ENCODE data around the gene MRAS.

The MRAS gene

DNA sequence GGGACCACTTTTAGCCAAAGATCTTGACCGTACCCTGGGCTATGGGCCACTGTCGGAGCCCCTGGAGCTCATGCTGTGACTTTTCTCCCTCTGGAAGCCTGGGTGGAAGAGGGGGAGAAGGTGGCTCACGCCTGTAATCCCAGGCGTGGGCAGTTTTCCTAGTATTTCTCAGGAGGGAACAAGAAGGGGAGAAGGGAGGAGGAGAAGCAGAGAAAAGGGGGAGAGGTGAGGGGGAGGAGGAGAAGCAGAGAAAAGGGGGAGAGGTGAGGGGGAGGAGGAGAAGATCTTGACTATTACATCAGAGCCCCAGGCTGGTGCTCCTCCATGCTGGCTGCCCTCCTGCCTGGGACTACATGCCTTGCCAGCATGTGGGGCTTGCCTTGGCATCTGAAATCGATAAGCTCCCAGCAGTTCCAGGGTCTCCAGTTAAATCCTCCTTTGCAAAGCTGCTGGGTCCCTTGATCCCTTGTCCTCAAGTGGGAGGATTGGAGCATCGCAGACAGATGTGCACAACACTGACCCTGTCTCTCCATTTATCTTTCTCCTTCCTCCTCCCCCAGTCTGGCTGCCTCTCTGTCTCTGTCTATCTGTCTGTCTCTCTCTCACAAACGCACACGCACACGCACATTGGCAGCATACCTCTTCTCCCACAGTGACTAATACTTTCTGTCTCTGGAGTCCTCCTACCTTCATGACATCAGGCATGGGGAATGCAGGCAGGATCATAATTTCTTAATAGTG lies 41.6 kb downstream of the MRAS start (continued):
- TF ChIP-seq, protein P1, sequence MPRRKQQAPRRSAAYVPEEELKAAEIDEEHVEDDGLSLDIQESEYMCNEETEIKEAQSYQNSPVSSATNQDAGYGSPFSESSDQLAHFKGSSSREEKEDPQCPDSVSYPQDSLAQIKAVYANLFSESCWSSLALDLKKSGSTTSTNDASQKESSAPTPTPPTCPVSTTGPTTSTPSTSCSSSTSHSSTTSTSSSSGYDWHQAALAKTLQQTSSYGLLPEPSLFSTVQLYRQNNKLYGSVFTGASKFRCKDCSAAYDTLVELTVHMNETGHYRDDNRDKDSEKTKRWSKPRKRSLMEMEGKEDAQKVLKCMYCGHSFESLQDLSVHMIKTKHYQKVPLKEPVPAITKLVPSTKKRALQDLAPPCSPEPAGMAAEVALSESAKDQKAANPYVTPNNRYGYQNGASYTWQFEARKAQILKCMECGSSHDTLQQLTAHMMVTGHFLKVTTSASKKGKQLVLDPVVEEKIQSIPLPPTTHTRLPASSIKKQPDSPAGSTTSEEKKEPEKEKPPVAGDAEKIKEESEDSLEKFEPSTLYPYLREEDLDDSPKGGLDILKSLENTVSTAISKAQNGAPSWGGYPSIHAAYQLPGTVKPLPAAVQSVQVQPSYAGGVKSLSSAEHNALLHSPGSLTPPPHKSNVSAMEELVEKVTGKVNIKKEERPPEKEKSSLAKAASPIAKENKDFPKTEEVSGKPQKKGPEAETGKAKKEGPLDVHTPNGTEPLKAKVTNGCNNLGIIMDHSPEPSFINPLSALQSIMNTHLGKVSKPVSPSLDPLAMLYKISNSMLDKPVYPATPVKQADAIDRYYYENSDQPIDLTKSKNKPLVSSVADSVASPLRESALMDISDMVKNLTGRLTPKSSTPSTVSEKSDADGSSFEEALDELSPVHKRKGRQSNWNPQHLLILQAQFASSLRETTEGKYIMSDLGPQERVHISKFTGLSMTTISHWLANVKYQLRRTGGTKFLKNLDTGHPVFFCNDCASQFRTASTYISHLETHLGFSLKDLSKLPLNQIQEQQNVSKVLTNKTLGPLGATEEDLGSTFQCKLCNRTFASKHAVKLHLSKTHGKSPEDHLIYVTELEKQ (tag by site-specific recombination; IDR thresholded peaks at IDR 0.05; ENCODE audit: borderline replicate concordance), result no peak
- TF ChIP-seq ZNF514 (tag by site-specific recombination; IDR thresholded peaks at IDR 0.05) (no peak), ZNF350 (tag by site-specific recombination; IDR thresholded peaks at IDR 0.05) (no peak), ZNF155 (tag by site-specific recombination; IDR thresholded peaks at IDR 0.05) (no peak), GLI4 (tag by site-specific recombination; IDR thresholded peaks at IDR 0.05) (no peak), ZNF610 (tag by site-specific recombination; IDR thresholded peaks at IDR 0.05; ENCODE audit: borderline replicate concordance) (no peak), ZNF600 (tag by site-specific recombination; IDR thresholded peaks at IDR 0.05) (no peak), ZNF843 (tag by site-specific recombination; IDR thresholded peaks at IDR 0.05) (0 out of 2 replicates have a peak, but pooled peaks have one; percentile 14), SP2 (tag by site-specific recombination; IDR thresholded peaks at IDR 0.05) (no peak), ZNF544 (tag by site-specific recombination; IDR thresholded peaks at IDR 0.05) (no peak), ZNF837 (tag by site-specific recombination; IDR thresholded peaks at IDR 0.05) (no peak), ZXDB (tag by site-specific recombination; IDR thresholded peaks at IDR 0.05) (no peak), ZNF555 (tag by site-specific recombination; conservative IDR thresholded peaks at IDR 0.05) (no peak), MEIS1 (CRISPR knock-in tag; IDR thresholded peaks at IDR 0.05; ENCODE audit: borderline replicate concordance) (no peak), ZNF664 (tag by site-specific recombination; IDR thresholded peaks at IDR 0.05) (no peak), HOXA7 (CRISPR knock-in tag; IDR thresholded peaks at IDR 0.05; ENCODE audit: borderline replicate concordance) (no peak), ZBTB17 (tag by site-specific recombination; IDR thresholded peaks at IDR 0.05) (peak; percentile 38; the same call in 1 of the 2 replicates), ZNF146 (tag by site-specific recombination; IDR thresholded peaks at IDR 0.05) (no peak), ZNF785 (tag by site-specific recombination; IDR thresholded peaks at IDR 0.05) (no peak), SP7 (tag by site-specific recombination; IDR thresholded peaks at IDR 0.05) (peak; percentile 72)
- TF ChIP-seq, protein P2, sequence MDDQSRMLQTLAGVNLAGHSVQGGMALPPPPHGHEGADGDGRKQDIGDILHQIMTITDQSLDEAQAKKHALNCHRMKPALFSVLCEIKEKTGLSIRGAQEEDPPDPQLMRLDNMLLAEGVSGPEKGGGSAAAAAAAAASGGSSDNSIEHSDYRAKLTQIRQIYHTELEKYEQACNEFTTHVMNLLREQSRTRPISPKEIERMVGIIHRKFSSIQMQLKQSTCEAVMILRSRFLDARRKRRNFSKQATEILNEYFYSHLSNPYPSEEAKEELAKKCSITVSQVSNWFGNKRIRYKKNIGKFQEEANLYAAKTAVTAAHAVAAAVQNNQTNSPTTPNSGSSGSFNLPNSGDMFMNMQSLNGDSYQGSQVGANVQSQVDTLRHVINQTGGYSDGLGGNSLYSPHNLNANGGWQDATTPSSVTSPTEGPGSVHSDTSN (CRISPR knock-in tag; IDR thresholded peaks at IDR 0.05), result no peak
- TF ChIP-seq, protein P3, sequence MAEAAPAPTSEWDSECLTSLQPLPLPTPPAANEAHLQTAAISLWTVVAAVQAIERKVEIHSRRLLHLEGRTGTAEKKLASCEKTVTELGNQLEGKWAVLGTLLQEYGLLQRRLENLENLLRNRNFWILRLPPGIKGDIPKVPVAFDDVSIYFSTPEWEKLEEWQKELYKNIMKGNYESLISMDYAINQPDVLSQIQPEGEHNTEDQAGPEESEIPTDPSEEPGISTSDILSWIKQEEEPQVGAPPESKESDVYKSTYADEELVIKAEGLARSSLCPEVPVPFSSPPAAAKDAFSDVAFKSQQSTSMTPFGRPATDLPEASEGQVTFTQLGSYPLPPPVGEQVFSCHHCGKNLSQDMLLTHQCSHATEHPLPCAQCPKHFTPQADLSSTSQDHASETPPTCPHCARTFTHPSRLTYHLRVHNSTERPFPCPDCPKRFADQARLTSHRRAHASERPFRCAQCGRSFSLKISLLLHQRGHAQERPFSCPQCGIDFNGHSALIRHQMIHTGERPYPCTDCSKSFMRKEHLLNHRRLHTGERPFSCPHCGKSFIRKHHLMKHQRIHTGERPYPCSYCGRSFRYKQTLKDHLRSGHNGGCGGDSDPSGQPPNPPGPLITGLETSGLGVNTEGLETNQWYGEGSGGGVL (tag by site-specific recombination; IDR thresholded peaks at IDR 0.05), result peak; percentile 76
- TF ChIP-seq, protein P4, sequence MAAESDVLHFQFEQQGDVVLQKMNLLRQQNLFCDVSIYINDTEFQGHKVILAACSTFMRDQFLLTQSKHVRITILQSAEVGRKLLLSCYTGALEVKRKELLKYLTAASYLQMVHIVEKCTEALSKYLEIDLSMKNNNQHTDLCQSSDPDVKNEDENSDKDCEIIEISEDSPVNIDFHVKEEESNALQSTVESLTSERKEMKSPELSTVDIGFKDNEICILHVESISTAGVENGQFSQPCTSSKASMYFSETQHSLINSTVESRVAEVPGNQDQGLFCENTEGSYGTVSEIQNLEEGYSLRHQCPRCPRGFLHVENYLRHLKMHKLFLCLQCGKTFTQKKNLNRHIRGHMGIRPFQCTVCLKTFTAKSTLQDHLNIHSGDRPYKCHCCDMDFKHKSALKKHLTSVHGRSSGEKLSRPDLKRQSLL (tag by site-specific recombination; IDR thresholded peaks at IDR 0.05), result no peak
- TF ChIP-seq, protein P5, sequence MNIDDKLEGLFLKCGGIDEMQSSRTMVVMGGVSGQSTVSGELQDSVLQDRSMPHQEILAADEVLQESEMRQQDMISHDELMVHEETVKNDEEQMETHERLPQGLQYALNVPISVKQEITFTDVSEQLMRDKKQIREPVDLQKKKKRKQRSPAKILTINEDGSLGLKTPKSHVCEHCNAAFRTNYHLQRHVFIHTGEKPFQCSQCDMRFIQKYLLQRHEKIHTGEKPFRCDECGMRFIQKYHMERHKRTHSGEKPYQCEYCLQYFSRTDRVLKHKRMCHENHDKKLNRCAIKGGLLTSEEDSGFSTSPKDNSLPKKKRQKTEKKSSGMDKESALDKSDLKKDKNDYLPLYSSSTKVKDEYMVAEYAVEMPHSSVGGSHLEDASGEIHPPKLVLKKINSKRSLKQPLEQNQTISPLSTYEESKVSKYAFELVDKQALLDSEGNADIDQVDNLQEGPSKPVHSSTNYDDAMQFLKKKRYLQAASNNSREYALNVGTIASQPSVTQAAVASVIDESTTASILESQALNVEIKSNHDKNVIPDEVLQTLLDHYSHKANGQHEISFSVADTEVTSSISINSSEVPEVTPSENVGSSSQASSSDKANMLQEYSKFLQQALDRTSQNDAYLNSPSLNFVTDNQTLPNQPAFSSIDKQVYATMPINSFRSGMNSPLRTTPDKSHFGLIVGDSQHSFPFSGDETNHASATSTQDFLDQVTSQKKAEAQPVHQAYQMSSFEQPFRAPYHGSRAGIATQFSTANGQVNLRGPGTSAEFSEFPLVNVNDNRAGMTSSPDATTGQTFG (tag by site-specific recombination; IDR thresholded peaks at IDR 0.05; ENCODE audit: borderline replicate concordance), result no peak
- TF ChIP-seq, protein P6, sequence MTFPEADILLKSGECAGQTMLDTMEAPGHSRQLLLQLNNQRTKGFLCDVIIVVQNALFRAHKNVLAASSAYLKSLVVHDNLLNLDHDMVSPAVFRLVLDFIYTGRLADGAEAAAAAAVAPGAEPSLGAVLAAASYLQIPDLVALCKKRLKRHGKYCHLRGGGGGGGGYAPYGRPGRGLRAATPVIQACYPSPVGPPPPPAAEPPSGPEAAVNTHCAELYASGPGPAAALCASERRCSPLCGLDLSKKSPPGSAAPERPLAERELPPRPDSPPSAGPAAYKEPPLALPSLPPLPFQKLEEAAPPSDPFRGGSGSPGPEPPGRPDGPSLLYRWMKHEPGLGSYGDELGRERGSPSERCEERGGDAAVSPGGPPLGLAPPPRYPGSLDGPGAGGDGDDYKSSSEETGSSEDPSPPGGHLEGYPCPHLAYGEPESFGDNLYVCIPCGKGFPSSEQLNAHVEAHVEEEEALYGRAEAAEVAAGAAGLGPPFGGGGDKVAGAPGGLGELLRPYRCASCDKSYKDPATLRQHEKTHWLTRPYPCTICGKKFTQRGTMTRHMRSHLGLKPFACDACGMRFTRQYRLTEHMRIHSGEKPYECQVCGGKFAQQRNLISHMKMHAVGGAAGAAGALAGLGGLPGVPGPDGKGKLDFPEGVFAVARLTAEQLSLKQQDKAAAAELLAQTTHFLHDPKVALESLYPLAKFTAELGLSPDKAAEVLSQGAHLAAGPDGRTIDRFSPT (tag by site-specific recombination; IDR thresholded peaks at IDR 0.05), result peak; percentile 83
- TF ChIP-seq, protein P7, sequence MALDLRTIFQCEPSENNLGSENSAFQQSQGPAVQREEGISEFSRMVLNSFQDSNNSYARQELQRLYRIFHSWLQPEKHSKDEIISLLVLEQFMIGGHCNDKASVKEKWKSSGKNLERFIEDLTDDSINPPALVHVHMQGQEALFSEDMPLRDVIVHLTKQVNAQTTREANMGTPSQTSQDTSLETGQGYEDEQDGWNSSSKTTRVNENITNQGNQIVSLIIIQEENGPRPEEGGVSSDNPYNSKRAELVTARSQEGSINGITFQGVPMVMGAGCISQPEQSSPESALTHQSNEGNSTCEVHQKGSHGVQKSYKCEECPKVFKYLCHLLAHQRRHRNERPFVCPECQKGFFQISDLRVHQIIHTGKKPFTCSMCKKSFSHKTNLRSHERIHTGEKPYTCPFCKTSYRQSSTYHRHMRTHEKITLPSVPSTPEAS (tag by site-specific recombination; IDR thresholded peaks at IDR 0.05), result 0 out of 2 replicates have a peak, but pooled peaks have one; percentile 44

Measured in HEK293 (cell line).